Right atrium auricular region (tissue), 2 donors: ENCODE results near the gene ALDH1L1. TPM values are rescaled to one million over a fixed set of nuclear protein-coding genes. Genes with fewer than 3 reads are reported as not detected.
A peak's percentile ranks its signal among the peaks of the same experiment; 100 is the strongest.

ENCODE experiments used
- DNase-seq: peaks from one replicate; pipeline ENCODE4 v3.0.0-alpha.2; 2019; ENCODE audit warnings: low spot score
- H3K27ac ChIP-seq, 2 donors: fragments of 200-600 bp; sonication (generic); 1 replicate in 1 of 2; 2 replicates in 1 of 2; pipeline ENCODE4 v1.5.1; 2016 to 2019
- H3K27me3 ChIP-seq, 2 donors: fragments of 200-600 bp; sonication (generic); one replicate each; pipeline versions ENCODE4 v1.5.1 to v1.6.0; 2017 to 2019
- H3K36me3 ChIP-seq: fragments of 200-600 bp; sonication (generic); one replicate; pipeline ENCODE4 v1.5.1; 2016
- H3K4me1 ChIP-seq, 2 donors: fragments of 200-600 bp; sonication (generic); one replicate each; pipeline versions ENCODE4 v1.5.1 to v1.6.0; 2017 to 2019
- H3K4me3 ChIP-seq, 2 donors: fragments of 200-600 bp; sonication (generic); 1 replicate in 1 of 2; 2 replicates in 1 of 2; pipeline ENCODE4 v1.5.1; 2017 to 2019; ENCODE audit warnings: mild to moderate bottlenecking in 1 of 2, moderate library complexity in 1 of 2
- H3K9me3 ChIP-seq, 2 donors: fragments of 200-600 bp; sonication (generic); one replicate each; pipeline ENCODE4 v1.5.1; 2019
- total RNA-seq, 2 donors: library from RNA; depleted of rRNA; stranded (reverse); fragments of >200 nt; gene quantifications; one replicate each; pipeline ENCODE4 v1.1.0, GENCODE V29; 2016
- TF ChIP-seq, protein P1 (sequence below), 2 donors: fragments of 200-600 bp; sonication (generic); IDR thresholded peaks; one replicate each; pipeline ENCODE4 v1.5.1; 2019; ENCODE audit warnings: antibody characterized with exemption in 2 of 2

ALDH1L1 gene
- total RNA-seq, 2 donors from 2014 or later: 13.7 to 24.0 TPM

DNA sequence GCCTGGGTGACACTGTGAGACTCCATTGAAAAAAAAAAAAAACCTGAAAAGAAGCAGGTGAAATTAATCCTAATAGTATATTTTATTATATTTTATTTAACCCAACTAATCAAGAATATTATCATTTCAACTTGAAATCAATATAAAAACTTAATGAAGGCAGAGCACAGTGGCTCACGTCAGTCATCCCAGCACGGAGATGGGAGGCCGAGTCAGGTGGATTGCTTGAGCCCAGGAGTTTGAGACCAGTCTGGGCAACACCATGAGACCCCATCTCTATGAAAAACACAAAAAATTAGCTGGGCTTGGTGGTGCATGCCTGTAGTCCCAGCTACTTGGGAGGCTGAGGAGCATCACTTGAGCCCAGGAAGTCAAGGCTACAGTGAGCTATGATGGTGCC, 63.2 kb downstream of the ALDH1L1 start:
- TF ChIP-seq, protein P1, sequence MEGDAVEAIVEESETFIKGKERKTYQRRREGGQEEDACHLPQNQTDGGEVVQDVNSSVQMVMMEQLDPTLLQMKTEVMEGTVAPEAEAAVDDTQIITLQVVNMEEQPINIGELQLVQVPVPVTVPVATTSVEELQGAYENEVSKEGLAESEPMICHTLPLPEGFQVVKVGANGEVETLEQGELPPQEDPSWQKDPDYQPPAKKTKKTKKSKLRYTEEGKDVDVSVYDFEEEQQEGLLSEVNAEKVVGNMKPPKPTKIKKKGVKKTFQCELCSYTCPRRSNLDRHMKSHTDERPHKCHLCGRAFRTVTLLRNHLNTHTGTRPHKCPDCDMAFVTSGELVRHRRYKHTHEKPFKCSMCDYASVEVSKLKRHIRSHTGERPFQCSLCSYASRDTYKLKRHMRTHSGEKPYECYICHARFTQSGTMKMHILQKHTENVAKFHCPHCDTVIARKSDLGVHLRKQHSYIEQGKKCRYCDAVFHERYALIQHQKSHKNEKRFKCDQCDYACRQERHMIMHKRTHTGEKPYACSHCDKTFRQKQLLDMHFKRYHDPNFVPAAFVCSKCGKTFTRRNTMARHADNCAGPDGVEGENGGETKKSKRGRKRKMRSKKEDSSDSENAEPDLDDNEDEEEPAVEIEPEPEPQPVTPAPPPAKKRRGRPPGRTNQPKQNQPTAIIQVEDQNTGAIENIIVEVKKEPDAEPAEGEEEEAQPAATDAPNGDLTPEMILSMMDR (IDR thresholded peaks at IDR 0.05): no peak
- Histone ChIP-seq H3K4me3 (no peak overlapping the region), H3K36me3 (no peaks in the 10 kb centered on the region), H3K27me3 (no peaks in the 10 kb centered on the region), H3K9me3 (no peaks in the 10 kb centered on the region), H3K4me1 (no peaks in the 10 kb centered on the region), H3K27ac (no peak overlapping the region)
- no peak for DNase-seq

DNA sequence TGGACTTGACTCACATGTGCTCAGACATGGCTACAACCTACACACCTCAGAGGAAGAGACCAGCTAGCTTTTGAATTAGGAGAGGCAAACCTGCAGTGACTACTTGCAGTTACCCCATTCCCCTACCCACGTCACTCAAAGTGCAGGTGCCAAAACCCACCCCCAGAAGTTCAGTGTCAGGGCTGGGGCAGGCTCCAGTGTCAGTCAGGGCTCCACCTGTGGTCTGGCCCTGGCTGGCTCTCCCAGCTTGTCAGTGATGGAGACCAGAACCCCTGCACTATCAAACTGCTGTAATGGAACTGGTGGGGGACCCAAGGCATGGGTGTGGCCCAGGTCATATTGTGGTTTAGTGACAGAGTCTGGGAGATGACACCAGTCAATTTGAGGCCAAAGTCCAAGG, 63.9 kb downstream of the ALDH1L1 start:
- no peaks in the 10 kb centered on the region for H3K36me3 ChIP-seq
- no peaks in the 10 kb centered on the region for H3K4me1 ChIP-seq
- no peak for DNase-seq
- H3K9me3 ChIP-seq: no peaks in the 10 kb centered on the region
- TF ChIP-seq, protein P1 (IDR thresholded peaks at IDR 0.05): no peak
- no peak overlapping the region for H3K27ac ChIP-seq
- no peak overlapping the region for H3K4me3 ChIP-seq
- no peaks in the 10 kb centered on the region for H3K27me3 ChIP-seq

DNA sequence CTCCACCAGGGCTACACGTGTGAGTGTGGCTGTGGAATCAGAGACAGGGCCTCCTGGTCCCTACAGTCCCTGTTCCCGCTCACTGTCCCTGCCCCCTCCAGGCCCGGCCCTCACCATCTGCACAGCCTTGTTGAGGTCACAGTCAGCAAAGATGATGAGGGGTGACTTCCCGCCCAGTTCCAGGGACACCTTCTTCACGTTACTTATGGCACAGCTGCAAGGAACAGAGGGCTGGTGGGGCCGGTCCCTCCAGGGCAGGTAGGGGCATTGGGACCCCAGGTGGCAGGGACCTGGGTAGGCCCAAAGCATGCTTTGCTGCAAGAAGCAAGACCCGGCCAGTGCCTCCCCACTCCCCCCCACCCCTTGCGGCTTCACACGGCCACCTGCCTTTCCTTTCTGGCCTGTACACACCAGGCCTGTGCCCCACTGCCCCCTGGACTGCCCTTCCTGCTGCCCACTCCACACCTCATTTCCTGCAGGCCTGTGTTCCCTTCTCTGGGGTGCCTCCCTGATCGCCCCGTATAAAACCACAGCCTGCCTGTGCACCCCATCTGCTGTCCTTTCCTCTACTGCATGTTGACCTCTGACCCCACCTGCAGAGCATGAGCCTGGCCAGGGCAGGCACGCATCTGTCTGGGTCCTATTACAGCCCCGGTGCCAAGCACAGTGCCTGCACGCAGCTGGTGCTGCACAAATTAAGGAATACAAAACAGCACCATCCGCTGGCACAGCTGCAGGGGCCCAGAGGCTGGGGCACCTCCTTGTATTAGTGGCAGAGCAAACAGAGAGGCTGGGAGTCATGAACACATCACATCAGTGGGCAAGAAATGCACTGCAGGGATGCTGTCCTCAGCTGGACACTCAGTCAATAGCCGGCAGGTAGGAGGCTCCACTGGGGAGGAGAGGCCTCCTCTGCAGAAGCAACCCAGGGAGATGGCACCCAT, 65.7 kb downstream of the ALDH1L1 start:
- no peak overlapping the region for H3K27ac ChIP-seq
- H3K4me1 ChIP-seq: no peaks in the 10 kb centered on the region
- H3K36me3 ChIP-seq: no peaks in the 10 kb centered on the region
- no peak for DNase-seq
- no peak overlapping the region for H3K4me3 ChIP-seq
- TF ChIP-seq, protein P1 (IDR thresholded peaks at IDR 0.05): no peak
- no peaks in the 10 kb centered on the region for H3K27me3 ChIP-seq
- H3K9me3 ChIP-seq: no peaks in the 10 kb centered on the region

DNA sequence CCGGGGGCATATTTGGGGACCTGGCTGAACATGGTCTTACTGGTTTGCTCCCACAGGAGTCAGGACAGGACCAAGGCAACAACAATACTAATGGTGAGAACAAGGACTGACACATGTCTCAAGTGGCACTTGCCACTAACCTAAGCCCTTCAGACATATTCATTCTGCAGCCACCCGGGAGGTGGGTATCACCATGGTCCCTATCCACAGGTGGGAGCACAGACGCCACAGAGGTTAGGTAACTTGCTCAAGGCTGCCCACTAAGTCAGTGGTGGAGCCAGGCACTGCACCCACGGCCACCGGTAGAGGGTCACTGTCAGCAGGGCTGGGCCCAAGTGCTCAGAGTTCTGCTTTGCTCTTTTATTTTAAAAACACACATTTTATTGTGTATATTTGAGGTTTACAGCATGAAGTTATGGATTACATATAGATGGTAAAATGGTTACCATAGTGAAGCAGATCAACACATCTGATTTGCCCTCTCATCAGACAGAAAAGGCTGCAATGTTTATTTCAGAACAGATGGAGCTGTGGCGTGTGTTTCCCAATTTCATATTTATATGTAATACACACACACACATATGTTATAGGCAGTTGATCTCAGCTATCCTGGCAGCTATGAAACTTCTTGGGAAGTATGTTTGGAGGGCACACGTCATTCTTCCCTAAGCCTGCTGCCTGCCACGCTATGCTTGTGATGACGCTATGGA, 66.5 kb downstream of the ALDH1L1 start:
- DNase-seq: no peak
- Histone ChIP-seq H3K4me1 (no peaks in the 10 kb centered on the region), H3K27ac (no peak overlapping the region), H3K4me3 (no peak overlapping the region), H3K36me3 (no peaks in the 10 kb centered on the region), H3K27me3 (no peaks in the 10 kb centered on the region), H3K9me3 (no peaks in the 10 kb centered on the region)
- TF ChIP-seq, protein P1 (IDR thresholded peaks at IDR 0.05): peak in 1 of 2 donors; percentile 37

DNA sequence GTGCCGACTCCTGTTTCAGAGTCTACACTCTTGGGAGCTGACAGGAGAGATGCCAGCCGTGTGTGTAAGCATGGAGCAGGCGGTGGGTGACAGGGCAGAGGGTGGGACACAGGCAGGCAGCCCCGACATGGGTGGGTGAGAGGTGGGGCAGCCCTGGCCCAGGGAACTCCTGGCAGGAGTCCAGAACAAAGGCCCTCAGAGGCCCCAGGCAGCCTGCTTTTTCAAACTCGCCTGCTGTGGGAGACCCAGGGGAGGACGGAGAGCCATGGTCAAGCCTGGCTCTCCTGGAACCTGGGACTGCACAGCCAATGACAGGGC, 67.2 kb downstream of the ALDH1L1 start:
- Histone ChIP-seq H3K27me3 (no peaks in the 10 kb centered on the region), H3K9me3 (no peaks in the 10 kb centered on the region), H3K4me1 (no peaks in the 10 kb centered on the region), H3K36me3 (no peaks in the 10 kb centered on the region), H3K4me3 (no peak overlapping the region), H3K27ac (no peak overlapping the region)
- TF ChIP-seq, protein P1 (IDR thresholded peaks at IDR 0.05): no peak
- DNase-seq: no peak
